GM10847 (cell line): Measurements from ENCODE around the gene DPP6.

ENCODE experiments used
- POLR2A ChIP-seq: IDR thresholded peaks from 2 replicates; pipeline ENCODE4 v1.6.1; 2011; ENCODE audit not compliant: insufficient read length; ENCODE audit errors: extremely low read depth

The DPP6 gene

DNA sequence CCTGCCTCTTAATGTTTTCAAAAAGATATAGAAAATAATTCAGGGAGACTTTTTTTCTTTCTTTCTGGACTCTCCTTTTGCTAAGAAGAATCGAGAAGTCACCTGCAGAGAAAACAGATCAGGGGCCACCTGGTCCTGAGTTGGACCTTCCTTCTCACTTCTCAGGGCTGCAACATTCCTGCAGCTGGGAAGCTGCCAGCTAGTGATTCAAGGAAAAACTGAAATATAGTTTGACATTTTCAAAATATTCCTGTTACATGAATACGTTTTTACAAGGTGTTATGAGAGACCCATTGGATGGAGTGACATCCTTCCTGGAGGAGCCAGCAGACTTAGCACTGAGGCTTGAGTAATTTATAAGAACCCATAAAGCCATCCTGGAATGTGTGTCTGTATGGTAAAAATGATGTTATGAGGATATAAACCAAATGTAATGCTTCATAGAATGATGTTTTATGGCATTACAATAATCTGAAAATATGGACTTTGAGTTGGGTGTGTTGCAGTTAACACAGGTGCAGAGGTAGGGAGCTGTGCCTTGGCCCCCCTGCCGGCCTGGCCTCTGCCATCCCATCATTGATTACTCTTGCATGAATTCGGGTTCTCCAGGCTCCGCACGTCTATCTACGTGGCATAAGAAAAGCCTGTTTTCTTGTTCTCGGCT, 801.0 kb downstream of the DPP6 start:
- TF ChIP-seq POLR2A = no peak

DNA sequence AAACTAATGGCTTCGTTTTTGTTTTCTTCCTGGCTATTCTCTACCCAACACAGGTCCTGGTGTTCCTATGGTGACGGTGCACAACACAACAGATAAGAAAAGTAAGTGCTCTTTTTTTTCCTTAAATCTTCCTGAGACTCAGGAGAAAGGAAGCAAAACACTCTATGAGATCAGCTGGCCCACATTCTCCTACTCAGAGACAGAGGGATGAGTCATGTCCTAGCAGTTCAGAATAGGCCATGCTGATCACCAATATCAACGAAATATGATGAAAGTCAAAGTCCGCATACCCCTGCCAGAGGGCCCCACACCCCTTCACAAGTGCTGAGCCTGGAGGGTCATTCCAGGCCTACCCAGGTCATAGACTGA, 801.5 kb downstream of the DPP6 start:
- TF ChIP-seq POLR2A = no peak

DNA sequence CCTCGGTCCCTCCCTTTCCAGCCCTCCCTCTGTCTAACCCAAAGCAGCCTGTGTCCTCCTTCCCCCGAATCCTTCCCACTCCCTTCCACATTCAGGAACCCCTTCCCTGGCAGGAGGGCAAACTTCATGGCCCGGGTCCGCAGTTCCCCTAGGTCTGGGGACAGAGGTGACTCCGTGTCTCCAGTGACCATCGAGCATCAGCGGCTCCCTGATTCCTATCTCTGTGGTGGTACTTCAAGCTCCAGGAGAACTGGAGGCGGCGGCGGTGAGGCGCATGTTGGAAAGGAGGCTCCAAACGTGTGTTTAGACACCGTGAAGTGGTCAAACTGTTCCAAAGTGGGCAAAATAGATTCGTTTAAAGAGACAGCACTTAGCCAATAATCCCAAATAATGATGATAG, 802.6 kb downstream of the DPP6 start:
- no peak for TF ChIP-seq POLR2A

DNA sequence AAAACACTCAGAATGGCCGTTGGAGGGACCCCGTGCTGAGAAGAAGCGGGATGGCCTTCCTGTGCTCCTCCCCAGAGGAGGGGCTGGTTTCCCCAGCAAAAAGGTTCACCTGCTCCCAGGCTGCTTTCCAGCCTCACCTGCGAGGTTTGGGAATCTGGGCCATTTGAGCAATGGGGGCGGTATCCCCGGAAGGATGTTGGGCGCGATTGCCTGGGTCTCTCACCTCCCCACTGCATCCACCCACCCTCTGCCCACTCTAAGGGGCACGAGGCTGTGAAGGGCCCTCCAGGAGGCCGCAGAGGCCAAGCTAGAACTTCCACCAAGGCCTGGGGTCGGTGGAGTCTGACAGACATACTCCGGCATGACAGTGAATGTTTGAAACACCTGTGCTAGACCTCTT, 803.2 kb downstream of the DPP6 start:
- TF ChIP-seq POLR2A = no peak

DNA sequence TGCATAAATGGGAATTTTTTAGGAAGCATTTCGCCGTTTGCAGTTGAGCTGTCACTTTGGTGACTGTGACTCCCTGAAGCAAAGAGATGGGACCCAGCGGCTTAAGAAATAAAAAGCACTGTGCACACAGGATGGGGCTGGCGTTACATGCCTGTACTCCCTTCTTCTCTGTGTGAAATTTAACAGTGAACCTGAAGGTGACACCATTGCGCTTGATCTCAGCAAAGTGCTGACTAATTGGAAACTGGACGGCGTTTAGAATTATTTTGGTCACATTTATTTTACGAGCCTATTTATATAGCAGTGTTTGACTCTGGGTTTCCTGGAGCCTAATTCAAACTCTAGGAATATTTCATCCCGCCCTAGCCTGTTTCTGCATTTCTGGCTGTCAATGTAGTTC, 804.5 kb downstream of the DPP6 start:
- TF ChIP-seq POLR2A = no peak

DNA sequence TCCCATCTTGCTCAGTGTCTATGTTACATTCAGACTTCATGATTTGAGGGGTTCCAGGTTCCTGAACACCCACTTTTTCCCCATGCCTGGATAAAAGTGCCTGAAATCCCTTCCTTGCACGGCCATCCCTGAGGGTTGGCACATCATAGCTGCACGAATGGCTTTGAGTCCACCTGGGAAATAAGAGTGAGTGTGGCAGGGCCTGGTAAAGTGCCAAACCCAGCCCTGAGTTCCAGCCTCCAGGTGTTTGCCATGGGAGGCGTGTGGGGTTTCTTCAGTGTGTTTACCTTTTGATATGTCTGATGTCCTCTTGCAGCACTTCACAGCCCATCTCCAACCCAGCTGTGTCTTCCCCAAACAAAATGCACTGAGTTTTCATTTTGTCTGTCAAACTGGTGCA, 805.0 kb downstream of the DPP6 start:
- TF ChIP-seq POLR2A = no peak

DNA sequence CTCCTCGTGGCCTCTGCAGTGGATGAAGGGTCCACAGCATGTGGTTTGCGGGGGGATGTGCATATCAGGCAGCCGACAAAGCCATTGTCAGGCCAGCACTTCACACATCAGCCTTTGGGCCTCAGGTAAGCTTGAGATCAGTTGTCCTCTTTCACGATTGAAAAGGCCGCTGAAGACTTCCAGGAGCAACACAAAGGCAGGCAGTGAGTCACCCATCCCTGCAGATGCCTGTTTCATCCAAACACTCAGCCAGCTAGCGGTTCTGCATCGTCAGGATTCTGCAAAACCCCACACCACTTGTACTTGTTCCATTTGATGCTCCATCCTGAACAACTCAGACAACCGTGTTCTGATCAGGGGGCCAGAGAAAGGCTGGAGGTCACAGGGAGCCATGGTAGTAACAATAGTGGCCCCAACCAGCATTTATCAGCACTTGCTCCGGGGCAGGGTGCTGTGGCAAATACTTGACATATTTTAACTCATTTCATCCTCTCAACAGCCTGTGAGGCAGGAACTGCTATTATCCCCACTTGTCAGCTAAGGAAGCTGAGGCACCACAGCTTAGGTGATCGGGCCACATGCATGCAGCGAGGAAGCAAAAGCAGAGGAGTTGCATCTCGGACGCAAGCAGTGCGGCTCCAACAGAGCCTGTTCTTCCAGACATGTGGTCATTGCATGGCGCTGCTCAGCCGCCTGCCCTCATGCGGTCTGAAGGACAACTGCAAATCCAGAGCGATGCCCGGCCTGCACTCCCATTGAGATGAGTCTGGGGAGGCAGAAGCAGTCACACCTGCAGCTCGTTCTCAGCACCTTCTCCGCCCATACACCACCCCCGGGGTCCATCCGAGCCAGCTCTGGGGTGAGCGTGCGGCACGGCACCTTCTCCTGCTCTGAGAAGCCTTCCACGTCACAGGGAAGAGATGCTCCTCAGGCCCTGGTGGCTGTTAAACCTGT, 805.8 kb downstream of the DPP6 start:
- no peak for TF ChIP-seq POLR2A

DNA sequence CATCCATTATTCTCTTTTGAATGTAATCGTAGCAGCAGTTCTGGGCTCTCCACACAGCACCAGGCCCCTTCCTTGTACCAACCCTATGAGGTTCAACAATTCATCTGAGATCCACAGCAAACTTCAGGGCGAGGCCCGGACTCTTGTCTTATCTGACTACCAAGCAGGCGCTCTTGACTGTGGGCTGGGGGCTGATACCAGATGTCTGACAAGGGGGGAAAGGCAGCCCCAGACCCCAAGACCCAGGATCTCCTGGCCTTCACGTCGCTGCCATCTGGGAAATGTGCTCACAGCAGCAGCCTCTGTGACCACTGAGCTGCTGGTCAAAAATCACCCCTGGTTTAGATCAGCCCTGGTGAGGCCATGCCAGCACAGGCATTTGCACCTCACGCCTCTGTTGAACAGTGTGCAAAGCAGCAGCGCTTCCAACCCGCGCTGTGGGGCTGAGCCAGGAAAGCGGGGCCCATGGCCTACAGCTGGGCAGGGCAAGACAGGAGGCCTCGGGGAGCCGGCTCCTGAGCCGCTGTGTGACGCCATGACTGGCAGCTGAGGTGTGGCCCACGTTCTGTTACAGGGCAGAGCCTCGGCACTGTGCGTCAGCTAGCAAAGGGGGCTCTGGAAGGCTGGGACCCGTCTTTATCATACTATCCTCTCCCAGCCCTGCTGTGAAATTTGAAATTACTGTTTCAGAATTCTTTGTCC, 806.8 kb downstream of the DPP6 start:
- no peak for TF ChIP-seq POLR2A

DNA sequence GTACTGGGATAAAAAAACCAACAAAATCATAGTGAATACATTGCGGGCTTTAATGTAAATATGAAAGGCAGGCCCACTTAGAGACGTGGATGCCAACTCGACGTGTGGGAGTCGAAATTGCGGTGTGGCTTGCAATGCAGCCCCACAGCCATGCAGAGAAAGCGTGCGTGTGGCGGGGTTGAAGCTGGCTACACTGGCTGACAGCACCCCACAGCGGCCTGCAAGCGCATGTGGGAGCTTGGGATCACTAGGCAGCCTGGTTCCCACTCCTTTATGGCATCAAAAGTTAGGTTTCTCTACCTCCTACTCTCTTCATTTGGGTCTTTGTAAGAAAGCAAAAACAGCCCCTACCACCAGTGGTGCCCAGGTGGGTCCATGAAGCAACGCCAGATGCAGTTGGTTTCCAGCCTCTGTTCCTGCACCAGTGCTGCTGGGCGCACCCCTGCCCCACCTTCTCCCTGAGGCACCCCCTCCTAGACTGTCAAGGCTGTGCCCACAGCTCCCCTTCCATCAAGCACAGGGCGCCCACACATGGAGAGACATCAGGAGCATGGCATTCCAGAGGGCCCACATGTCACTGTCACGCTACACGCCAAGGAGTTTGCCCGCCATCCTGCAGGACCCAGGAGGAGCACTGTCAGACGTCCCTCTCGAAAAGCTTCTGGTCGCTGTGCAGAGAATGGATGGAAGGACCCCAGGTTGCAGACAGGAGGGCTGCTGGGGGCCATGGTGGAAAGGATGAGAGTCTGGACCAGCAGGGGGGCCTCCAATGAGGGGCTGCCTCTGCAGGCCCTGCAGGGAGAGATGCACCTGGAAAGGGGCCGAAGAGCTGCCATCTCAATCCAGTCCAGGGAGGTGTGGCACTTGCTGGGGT, 807.8 kb downstream of the DPP6 start:
- TF ChIP-seq POLR2A = no peak

DNA sequence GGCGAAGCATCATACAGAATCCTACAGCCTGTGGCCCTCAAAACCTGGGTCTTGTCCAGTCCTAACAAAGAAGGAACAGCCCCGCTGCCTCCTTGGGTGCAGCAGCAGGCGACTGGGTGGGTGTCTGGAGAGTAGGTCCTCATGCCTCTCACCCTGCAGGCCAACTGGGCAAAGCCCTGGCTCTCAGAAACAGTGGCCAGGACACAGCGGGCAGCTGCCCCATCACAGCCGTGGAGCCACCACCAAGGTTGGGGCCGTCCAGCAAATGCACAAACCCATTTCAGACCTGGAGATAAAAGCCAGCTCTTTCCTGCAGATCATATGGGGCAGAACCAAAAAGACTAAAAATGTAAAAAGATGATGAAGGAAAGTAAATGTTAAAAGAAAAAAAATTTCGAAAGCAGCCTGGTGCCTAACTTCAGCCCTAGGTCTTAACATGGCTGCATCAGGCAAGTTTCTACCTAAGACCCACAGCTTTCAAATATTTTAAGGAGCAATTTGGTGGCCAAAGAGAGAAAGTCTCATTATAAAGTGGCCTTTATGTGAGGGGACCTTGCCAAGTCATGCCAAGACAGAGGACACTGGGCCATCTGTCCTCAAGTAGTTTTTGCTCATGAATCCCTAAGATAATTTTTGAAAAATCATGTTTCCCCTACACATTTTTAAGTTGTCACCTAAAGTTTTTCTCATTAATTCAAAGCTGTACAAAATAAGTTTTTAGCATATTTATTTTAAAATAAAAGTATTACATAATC, 808.6 kb downstream of the DPP6 start:
- TF ChIP-seq POLR2A = no peak

DNA sequence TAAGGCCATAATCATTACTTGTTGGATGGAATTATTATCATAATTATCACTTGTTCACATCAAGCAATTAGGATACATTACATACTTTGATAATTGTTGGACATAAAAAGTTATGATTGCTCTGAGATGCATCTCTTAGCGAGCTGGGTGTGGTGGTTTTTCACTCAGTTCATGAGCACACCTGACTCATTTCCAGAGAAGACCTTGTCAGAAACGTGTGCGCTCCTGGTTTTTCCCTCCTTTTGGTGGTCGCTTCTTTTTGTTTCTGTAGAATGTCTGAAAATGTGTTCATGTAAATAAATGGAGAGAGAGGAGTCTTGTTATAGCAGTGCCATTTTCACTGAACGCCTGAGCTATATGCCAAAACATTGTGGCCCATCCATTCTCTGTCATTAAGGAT, 809.4 kb downstream of the DPP6 start:
- no peak for TF ChIP-seq POLR2A

DNA sequence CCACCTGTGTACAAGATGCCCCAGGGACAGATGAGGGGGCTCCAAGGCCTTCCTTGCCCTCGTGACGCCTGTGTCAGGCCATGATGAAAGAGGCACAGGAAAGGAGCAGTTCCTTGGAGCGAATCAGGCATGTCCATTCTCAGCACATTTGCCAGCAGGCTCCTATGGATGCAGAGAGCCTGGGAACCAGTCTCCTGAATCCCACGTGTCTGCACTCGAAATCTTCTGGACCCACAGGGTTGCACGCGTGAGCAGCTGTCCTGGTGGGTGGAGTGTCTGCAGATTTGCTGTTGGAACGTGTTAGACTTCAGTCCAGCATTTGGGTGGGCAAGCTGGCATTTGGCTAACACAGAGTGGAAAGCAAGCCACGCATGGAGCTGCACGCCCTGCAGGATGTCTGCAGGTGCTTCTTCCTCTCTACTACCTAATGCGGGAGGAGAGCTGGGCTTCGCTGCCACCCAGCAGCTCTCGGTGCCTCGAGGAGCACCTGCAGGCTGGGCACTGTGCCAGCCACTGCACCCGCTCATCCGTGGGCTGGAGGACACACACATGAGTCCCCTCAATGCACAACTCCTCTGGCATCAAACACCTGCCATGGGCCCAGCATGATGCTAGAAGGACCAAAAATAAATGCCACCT, 810.1 kb downstream of the DPP6 start:
- TF ChIP-seq POLR2A = no peak

DNA sequence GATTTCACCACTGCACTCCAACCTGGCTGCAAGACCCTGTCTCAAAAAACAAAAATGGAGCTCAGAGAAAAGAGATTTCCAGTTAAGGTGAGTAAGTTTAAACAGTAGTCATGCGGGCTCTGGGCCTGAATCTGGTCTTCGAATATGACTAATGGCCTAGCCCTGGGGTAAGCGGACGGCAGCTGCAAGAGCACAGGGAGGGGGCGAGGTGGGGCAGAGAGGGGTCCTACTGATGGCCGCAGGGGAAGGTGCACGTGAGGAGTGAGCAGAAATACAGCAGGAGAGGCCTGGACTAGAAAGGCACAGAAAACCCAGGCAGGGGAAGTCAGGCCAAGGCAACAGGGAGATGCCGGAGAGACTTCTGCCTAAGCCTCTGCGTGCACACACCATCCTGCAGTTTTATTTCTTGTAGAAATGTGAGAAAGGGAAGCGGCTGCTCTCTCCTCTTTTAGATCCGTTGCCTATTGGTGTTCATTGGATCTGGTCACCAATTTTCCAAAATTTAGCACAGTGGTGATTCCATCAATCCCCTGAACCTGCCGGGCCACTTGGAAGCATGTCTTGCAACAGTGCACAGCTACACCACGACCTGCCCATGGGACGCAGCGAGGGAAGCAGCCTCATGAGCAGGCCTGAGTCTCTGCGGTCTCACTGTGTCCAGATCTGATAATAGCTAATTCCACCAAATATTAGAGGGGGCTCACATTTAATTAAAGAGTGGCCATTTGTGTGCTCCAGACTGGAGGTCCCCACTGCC, 811.7 kb downstream of the DPP6 start:
- TF ChIP-seq POLR2A = no peak

DNA sequence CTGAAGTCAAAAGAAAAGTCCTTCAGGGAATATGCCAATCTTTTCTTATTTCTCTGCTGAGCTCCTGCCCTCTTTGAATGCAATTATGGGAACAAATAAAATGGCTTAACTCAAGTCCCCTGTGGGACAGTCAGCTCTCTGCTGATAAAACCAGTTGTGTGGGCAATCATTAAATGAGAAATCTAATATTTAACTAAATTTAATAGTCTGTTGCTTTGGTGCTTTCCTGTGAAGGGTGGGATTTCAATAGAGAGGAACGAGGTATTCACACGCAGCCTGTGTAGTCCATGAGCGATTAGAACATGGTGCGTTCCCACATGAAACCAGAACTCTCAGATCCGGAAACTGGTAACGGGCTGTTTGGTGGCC, 812.3 kb downstream of the DPP6 start:
- TF ChIP-seq POLR2A = no peak
